ENCODE data around the gene PCGF3. TPM values are rescaled to one million over a fixed set of nuclear protein-coding genes. Genes with fewer than 3 reads are reported as not detected.

PCGF3 gene
- total RNA-seq, 1 donor from 2014 or later, result 35.0 TPM

Other genes with a start within 250 kb of the PCGF3 start
- gene ZNF721, start 206.7 kb upstream of the PCGF3 start, total RNA-seq, result 27.9 and 31.8 TPM in 2 replicates
- gene PIGG, start 206.6 kb upstream of the PCGF3 start, total RNA-seq, result 46.0 and 47.8 TPM in 2 replicates
- not detected in 2 replicates for gene TMEM271, start 129.5 kb upstream of the PCGF3 start, total RNA-seq
- gene PDE6B, start 80.3 kb upstream of the PCGF3 start, total RNA-seq, result 10.7 and 13.3 TPM in 2 replicates
- gene ATP5ME, start 31.6 kb upstream of the PCGF3 start, total RNA-seq, result 208 and 235 TPM in 2 replicates
- 27.7 and 29.8 TPM in 2 replicates for gene MYL5, start 31.3 kb upstream of the PCGF3 start, total RNA-seq
- gene SLC49A3, start 16.7 kb upstream of the PCGF3 start, total RNA-seq, result 0.50 and 0.74 TPM in 2 replicates
- gene CPLX1, start 120.3 kb downstream of the PCGF3 start, total RNA-seq, result 0.64 and 0.74 TPM in 2 replicates
- gene GAK, start 226.5 kb downstream of the PCGF3 start, total RNA-seq, result 123 and 125 TPM in 2 replicates
- 11.8 and 12.9 TPM in 2 replicates for gene TMEM175, start 226.6 kb downstream of the PCGF3 start, total RNA-seq